WERI-Rb-1 (cell line): Measurements from ENCODE around the gene DOK7.
"Not testable (repeated sequence)": the region's sequence is repeated elsewhere in the genome, so short reads cannot be mapped to it uniquely, and the experiment has no call there.

ENCODE experiments used
- DNase-seq: peaks from one replicate; pipeline ENCODE4 v3.0.0-alpha.2; 2020
- H3K27ac ChIP-seq: fragments of 250-450 bp; sonication (Bioruptor Pico); 2 replicates; pipeline ENCODE4 v1.5.1; 2020; ENCODE audit warnings: mild to moderate bottlenecking, moderate library complexity
- H3K27me3 ChIP-seq: fragments of 250-450 bp; sonication (Bioruptor Pico); 2 replicates; pipeline ENCODE4 v1.5.1; 2021; ENCODE audit warnings: mild to moderate bottlenecking, low read depth, moderate library complexity; ENCODE audit not compliant: insufficient read depth, severe bottlenecking
- H3K36me3 ChIP-seq: fragments of 250-450 bp; sonication (Bioruptor Pico); 2 replicates; pipeline ENCODE4 v1.5.1; 2020; ENCODE audit warnings: mild to moderate bottlenecking, moderate library complexity
- H3K4me3 ChIP-seq: 2 replicates; pipeline ENCODE4 v1.5.1; 2011; ENCODE audit warnings: low read depth, mild to moderate bottlenecking, control low read depth, low read length
- H3K9me3 ChIP-seq: fragments of 250-450 bp; sonication (Bioruptor Pico); 2 replicates; pipeline ENCODE4 v1.5.1; 2021; ENCODE audit warnings: mild to moderate bottlenecking, moderate library complexity; ENCODE audit not compliant: severe bottlenecking
- CTCF ChIP-seq: IDR thresholded peaks from 2 replicates; pipeline ENCODE4 v1.5.1; 2011; ENCODE audit warnings: low read depth, mild to moderate bottlenecking, control low read depth, inconsistent platforms, low read length

The DOK7 gene

GRCh38 chr4:3511187-3511586, 48.1 kb downstream of the DOK7 start:
- TF ChIP-seq CTCF, result no peak
- Histone ChIP-seq H3K36me3 (peaks cover 84% of the 10 kb centered on the region), H3K27me3 (no peaks in the 10 kb centered on the region), H3K27ac (no peak overlapping the region), H3K4me3 (no peak overlapping the region), H3K9me3 (no peaks in the 10 kb centered on the region)
- DNase-seq, result no peak

GRCh38 chr4:3511601-3512000, 48.5 kb downstream of the DOK7 start:
- H3K27ac ChIP-seq, H3K27me3 ChIP-seq, H3K4me3 ChIP-seq, DNase-seq, H3K9me3 ChIP-seq: not testable (repeated sequence)
- H3K36me3 ChIP-seq, result peaks cover 85% of the 10 kb centered on the region

- no peak for TF ChIP-seq CTCF
- Histone ChIP-seq H3K36me3 (peaks cover 88% of the 10 kb centered on the region), H3K27me3 (no peaks in the 10 kb centered on the region), H3K9me3 (no peaks in the 10 kb centered on the region), H3K4me3 (no peak overlapping the region), H3K27ac (no peak overlapping the region)
- DNase-seq, result no peak
Observed at GRCh38 chr4:3512279-3512678, 49.2 kb downstream of the DOK7 start.

GRCh38 chr4:3512719-3513118, 49.6 kb downstream of the DOK7 start:
- Histone ChIP-seq H3K9me3 (no peaks in the 10 kb centered on the region), H3K27me3 (no peaks in the 10 kb centered on the region), H3K4me3 (no peak overlapping the region), H3K36me3 (peaks cover 88% of the 10 kb centered on the region), H3K27ac (no peak overlapping the region)
- no peak for DNase-seq
- TF ChIP-seq CTCF, result no peak

GRCh38 chr4:3513807-3514206, 50.7 kb downstream of the DOK7 start:
- DNase-seq, result no peak
- H3K36me3 ChIP-seq, result peaks cover 86% of the 10 kb centered on the region

GRCh38 chr4:3514221-3514780, 51.2 kb downstream of the DOK7 start:
- H3K27me3 ChIP-seq, result no peaks in the 10 kb centered on the region
- H3K36me3 ChIP-seq, result peaks cover 89% of the 10 kb centered on the region
- TF ChIP-seq CTCF, result no peak
- H3K9me3 ChIP-seq, result no peaks in the 10 kb centered on the region
- no peak overlapping the region for H3K4me3 ChIP-seq
- no peak overlapping the region for H3K27ac ChIP-seq
- DNase-seq, result no peak

More at GRCh38 chr4:3513807-3514206, 50.7 kb downstream of the DOK7 start:
- no peak for TF ChIP-seq CTCF
- Histone ChIP-seq H3K27ac (no peak overlapping the region), H3K9me3 (no peaks in the 10 kb centered on the region), H3K27me3 (no peaks in the 10 kb centered on the region), H3K4me3 (no peak overlapping the region)
